DMS153 treated with DMSO at 0.1 percent for 48 hours (cell line): Measurements from ENCODE around the gene MCF2L2.

Experiments
- DNase-seq: peaks from one replicate; lab custom pipeline; 2025; ENCODE audit not compliant: unreplicated experiment; lab: John Stamatoyannopoulos, UW

MCF2L2 gene

DNA sequence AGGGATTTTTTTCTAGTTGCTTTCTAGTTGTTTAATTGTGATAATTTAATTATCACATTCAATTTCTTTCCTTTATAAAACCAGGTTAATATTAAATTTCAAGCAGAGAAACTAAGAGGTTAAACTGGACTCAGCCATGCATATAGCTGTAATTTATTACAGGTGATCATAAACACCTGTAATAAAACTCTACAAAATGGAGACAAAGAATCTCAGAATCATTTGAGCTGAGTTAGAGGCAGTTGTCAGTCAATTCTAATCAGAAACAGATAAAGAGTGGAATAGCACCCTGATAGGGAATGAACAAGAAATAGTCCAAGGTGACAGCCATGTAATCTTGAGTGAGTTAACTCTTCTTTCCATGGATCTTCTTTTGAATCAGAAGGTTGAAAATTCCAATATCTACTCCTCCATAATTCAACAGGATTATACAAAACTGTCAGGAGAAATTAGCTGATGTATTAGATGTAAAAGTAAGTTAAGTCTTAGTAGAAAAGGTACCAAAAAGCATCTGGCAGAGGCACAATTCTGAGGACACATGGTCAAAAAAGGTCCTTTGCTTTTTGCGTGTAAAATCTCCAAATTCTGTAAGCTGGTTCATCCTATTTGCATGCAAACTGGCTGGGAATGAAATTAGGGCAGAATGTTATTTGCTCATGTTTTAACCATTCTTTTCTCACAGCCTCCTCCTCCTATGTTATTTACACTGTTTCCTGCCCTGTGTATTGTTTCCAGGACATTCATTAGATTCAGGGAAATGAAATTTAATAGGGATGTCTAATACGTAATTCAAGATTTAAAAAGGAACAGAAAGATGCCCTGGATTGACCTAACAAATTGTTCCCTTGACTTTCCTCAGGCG, 214.8 kb downstream of the MCF2L2 start:
- DNase-seq = no peak

DNA sequence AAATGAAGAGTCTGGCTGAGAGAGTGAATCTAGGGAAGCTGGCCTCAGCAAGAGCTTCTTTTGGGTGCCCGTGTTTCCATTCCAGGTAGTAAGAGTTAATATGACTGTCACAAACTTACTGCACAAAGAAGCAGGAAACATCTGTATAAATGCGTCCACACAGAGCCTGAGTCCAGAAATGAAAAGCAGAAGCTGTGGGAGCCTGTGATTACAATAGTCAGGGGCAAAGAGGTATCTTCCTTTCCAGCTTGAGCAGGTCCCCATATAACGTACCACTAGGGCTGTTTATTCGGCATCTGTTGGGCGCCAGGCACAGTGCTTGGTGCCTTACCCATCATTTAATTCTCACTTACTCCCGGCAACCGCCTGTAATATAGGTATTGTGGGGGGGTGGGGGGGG, 215.9 kb downstream of the MCF2L2 start:
- DNase-seq = no peak

DNA sequence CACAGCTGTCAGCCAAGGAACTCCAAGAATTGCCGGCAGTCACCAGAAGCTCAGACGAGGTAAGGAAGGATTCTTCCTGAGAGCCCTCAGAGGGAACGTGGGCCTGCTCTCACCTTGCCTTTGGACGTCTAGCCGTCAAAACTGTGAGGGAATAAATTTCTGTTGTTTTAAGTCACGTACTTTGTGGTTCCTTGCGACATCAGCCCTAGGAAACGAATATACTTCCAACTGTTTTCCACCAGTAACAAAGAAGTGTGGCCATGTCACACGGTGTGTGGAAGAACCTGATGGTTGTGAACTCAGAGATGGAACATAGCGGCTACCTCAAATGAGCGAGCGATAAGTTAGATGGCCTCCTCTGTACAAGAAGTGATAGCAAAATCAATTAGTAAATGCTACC, 216.3 kb downstream of the MCF2L2 start:
- no peak for DNase-seq

DNA sequence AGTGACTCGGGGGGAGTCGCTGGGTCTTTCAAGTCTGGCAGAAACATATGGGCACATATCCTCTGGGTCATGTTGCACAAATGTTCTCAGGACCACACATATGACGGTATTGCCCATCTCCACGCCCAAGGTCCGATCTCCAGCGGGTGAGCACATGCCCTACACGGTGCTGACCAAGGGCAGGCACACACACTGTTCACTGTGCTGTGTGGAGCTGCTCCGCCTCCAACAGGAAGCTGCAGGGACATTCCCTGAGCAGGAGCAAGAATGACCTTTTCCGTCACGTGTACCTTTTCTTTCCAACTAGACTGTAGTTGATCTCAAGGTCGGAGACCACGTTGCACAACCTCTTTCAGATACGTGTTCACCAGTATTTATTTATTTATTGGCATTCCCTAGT, 217.1 kb downstream of the MCF2L2 start:
- DNase-seq = no peak

DNA sequence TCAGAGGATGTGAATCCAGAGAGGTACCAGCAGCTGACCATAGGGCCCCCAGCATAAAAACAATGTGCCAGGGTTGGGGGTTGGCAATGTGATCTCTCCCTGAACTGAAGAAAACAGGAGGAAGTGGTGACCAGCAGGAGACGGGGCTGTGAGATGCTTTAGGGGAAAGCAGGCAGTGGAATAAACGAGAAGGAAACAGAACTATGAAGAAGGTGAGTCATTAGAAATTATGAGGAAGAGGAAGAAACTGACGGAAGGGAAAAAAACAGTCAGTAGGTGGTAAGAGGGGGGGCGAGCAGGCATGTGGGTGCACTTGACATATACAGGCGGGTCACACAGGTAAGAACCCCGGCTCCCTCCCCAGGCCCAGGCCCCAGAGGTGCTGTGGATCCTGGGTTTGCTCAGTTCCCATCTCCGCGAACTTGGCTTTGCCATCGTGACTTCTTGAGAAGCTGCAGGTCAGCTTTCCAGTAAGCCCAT, 217.5 kb downstream of the MCF2L2 start:
- no peak for DNase-seq

DNA sequence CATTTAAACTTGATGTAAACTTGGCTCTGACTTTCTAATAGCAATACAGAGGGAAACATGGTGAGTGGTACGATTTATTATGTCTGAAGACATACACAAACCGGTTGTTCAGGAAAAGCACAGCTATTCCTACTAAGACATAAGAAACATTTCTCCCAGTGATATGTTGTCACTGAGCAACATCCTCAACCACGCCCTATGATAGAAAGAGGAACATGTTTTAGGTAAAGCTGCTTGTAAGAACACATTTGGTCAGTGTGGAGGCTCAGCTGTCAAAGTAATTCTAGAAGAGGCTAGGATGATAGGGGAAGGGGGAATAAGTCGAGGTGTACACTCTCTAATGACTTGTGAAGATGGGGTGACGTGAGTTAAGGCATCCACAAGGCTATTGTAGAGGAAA, 218.1 kb downstream of the MCF2L2 start:
- DNase-seq = no peak

DNA sequence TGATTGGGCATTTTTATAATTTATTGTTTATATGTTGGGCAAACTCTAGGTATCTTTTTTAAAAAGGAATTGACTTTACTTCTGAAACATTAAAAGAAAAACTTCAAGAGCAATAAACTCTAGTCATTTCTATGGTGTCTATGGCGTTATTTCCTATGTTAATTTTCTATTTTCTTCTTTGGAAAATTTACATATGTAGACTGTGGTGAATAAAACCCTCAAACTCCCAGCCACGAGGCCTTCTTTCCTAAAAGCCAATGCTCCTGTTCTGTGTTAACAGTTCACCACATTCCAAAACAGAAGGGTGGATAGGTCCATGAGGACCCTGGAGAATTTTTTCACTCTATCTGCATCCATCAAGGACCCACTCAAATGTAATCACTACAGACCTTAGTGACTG, 219.6 kb downstream of the MCF2L2 start:
- no peak for DNase-seq

DNA sequence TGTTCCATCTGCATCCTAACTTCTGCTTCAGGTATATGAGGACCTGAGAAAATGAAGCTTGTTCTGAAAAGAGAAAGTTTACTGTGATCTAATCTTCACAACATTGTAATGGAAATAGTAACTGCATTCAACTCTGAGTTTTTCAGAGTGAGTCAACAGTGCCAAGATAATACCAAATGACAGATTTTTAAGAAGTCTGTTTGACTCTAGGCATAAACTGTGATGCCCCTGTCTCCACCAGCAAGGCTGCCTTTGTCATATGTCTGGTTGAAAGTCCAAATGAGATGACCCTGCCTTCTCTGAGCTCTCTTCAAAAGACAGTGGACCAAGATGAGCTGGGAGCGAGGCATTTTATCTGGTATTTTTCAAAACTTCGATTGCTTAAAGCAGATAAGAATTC, 220.2 kb downstream of the MCF2L2 start:
- no peak for DNase-seq

DNA sequence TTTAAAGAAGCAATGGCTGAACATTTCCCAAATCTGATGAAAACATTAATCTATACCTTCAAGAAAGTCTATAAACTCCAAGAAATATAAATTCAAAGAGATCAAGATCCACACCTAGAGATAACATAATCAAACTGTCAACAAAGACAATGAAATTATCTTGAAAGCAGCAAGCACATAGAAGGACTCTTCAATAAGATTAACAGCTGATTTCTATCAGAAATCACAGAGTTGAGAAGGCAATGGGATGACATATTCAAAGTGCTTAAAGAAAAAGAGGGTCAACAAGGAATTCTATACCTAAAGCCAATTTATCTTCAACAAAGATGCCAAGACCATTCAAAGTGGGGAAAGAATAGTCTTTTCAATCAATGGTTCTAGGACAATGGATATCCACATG, 224.7 kb downstream of the MCF2L2 start:
- DNase-seq = no peak

DNA sequence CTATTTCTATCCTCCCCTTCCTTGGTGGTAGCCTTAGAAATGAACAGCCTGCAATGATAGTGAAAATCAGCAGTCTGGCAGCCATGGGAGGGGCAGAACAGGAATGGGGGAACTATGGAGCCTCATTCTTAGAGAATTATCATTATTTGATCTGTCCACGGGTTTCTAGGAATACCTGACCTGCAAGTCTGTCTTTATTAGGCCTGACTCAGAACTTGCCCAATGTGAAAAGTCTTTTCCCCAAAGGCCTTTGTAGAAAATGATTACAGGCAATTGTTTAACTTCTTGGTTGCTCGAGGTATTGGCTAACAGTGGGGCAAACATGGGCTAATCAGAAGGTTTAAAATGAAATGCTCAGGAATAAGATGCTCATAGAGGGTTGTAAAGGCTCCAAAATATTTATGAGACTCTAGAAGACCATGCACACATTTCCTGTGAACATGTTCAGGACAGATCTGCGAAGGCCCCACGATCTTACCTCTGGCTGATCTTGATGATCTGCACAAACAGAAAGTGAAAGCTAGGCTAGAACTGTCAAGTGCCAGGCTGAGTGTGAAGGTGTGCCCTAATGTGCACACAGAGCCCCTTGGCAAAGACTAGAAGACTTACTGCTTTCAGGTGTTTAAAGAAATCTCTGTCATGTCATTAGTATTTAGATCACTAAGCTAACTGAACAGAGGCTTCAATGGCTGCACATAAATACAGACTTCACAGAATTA, 226.3 kb downstream of the MCF2L2 start:
- no peak for DNase-seq

DNA sequence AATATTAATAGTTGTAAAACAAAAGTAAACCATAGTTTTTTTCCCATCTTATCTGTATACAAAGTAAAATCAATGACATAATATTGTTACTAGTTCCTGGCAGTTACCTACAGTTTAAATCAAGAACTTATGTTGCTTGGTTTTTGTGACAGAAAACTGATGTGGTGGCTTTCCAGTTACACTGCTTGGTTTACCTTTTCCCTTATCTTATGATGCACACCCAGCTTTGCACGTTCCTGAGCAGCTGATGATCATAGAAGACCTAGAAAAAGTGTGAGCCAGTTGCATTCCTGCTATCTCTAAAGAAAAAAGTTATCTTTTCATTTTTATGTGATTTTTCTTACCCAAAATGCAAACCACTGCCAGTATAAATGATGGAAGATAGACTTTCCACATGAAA, 229.5 kb downstream of the MCF2L2 start:
- no peak for DNase-seq

DNA sequence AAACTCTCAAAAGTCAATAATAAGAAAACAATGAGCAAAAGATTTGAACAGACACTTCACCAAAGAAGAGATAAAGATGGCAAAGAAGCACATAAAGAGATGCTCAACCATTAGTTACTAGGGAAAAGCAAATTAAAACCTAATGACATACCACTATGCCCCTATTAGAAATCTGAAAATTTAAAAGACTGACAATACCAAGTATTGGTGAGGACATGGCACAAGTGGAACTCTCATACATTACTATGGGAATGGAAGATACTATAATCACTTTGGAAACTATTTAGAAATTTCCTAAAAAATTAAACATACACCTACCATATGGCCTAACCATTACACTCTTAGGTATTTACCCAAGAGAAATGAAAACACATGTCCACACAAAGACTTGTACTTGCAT, 230.7 kb downstream of the MCF2L2 start:
- DNase-seq = no peak

DNA sequence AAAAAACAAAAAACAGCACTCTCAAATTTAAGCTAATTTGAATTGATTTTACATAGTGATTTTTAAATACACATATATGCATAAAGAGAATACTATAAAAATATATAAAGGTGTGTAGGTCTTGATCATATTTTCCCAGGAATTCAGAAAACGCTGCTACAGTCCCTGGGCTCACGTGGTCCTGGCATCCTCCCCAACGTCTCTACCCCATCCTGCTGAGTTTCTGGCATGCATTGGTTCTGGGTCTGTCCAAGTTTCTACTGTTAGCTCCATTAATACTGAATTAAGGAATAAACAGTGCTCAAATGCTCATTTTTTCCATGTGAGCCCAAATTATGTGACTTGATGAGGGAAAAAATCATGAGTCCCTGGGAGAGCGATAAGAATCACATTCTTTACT, 233.2 kb downstream of the MCF2L2 start:
- no peak for DNase-seq

DNA sequence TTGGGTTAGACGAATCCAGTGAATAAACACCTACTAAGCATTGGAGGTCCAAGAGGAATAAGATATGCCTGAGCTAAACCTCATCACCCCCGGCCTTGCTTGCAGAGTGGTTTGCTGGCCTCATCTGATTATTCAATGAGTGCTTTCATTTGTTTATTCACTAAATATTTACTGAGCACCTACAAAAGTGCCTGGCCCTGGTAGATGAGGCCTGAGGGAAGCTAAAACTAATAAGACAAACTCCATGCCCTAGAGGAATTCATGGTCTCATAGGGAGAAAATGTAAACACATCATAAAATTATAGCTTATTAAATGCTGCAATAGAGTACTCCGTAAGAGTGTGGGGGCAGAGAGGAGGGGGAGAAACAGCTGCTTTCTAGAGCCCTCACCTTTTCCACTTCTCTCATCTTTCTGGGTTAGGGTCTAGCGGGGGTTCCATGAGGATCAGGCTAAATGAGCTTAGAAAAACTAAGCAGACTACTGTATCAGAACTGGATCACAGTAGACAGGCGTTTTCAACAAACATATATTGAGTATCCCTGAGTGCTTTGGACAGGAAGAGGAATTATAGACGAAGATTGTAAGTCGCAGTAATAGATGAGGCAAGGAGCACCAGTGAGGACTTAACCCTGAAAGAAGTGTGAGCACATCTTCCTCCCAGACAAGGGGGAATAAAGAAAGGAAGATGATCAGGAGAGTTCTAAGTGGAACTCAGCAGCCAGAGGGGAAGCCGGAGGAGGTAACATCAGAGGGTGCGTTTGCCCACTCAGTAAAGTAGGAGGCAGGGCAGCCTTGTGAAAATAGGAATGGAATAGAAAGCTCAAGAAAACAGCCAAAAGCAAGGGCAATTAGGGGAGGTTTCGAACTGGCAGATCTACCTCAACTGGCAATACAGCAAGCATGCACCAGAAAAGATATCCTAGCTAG, 234.4 kb downstream of the MCF2L2 start:
- peak; percentile 37 for DNase-seq

DNA sequence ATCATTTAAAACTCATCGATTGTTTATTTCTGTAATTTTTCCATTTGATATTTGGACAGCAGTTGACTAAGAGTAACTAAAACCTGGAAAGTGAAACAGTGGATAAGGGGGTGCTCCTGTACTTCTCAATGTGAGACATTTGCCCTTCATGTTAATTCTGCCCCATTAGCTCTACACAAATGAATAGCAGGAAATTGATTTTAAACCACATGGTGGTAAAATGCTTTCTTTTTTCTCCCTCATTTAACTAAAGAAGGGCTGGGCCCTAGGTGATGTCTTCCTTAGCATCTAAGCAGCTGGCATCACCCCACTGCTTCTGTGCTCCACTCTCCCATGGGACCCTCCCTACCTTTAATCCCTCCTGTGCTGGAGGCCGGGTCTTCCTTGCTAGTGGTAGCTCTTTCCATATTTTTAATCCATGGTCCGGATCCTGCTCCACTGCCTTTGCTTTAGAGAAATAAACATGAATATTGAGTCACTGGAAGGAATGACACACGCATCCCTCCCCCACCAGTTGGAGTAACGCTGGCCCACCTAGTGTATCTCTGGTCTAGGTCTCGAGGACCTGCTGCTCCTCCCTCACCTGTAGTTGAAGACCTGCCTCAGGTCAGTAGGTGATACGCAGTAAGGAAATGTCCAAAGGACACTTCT, 235.6 kb downstream of the MCF2L2 start:
- DNase-seq = no peak

DNA sequence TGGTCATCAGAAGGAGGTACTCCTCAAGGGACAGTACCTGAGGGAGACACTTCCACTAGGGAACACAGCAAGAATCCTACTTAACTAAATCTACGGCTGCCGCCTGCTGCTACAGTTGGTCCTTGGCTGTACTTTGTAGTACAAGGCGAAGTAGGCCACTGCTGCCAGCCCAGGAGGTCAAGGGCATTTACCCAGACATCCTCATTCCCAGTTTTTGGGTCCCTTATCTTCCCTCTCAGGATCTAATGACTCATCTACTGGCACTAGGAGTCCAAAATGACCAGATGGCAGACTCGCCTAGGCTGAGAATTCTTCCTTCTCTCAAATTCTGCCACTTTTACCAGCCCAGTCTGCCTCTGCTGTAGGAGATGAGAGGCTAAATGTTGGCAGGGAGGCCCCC, 238.8 kb downstream of the MCF2L2 start:
- DNase-seq = no peak

DNA sequence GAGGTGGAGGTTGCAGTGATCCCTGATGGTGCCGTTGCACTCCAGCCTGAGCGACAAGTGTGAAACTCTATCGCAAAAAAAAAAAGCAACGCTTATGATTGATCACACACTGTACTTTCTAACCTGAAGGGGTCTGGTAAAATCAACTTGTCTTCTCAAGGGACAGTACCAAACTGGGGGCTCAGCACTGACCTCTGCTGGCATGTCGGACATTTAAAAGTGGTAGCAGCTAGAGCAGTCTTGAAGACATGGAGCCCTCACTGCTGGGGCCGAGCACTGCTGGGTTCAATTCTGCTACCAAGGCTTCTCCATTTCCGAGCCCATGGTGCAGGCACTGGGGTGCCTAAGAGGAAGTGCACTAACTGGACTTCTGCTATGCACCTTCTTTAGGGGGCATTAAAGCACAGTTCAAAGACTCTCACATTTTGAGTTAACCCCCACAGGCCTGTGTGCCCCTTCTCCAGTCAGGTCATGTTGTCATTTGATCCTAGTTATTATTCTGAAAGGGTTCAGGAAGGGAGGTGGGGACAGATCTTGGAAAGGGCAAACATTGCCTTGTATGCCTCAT, 239.4 kb downstream of the MCF2L2 start:
- DNase-seq = no peak

DNA sequence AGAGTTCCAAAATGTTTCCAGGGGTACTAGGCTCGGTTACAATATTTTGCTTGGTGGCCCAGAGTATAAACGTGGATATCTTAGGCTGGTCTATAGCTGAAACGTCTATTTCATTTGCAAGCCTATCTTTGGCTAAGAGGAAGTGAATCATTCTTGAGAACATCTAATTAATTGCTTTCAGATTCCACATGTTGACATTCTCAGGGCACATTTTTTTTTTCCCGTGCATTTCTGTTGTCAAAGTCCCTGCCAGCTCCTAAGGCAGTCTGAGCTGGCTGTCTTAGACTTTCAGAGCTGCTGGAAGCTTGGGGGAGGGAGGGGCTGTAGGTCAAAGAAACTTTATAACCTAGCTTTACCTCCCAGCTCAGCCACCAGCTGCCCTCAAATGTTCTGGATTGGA, 242.7 kb downstream of the MCF2L2 start:
- DNase-seq = no peak

DNA sequence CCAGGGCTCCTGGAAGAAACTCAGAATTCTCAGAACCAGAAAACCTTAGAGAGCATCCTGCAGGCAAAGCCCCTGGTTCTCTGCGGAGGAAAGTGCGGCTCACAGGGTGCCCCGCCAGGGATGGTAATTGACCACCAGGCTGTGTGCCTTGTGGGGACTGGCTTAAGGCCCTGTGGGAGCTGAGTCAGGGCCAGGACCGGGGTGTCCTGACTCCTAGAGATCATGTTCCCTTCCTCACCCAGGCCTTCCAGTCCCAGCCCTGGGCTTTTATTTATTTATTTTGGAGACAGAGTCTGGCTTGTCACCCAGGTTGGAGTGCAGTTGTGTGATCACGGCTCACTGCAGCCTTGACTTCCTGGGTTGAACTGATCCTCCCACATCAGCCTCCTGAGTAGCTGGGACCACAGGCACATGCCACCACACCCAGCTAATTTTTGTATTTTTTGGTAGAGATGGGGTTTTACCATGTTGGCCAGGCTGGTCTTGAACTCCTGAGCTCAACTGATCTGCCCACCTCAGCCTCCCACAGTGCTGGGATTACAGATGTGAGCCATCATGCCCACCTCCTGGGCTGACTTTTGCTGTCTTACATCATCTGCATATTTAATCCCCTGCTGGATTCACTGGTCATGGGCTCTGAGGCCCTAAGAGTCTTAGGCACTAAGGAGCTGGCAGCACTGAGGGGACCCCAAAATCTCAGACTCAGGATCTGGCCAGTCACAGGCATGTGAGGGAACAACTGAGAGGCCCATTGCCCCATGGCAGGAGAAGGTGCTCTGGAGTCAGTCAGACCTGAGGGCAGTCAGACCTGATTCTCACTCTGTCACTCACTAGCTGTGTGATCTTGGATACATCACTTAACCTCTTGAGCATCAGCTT, 245.4 kb downstream of the MCF2L2 start:
- no peak for DNase-seq

DNA sequence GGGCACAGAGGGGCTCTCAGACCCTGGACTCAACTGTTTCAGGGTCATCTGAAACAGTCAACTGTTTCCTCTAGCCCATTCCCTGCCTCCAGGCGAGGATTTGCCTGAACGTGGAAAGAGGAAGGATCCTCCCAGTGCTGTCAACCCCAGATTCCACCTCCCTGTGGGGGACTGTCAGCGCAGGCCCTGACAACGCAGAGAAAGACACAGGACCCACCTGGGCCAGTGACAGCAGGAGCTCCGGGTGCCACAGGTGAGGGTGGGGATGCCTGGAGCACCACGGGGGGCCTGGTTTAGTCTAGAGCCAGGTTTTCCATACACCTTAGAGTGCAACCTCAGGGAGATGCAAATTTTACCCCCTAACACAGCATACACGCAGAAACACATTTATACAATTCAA, 246.3 kb downstream of the MCF2L2 start:
- no peak for DNase-seq
